ENCODE results near the gene ERGIC1. TPM values are rescaled to one million over a fixed set of nuclear protein-coding genes. Genes with fewer than 3 reads are reported as not detected.

ERGIC1 gene
- total RNA-seq, 4 donors from 2014 or later: 54.4 to 108 (median 88.0) TPM

DNA sequence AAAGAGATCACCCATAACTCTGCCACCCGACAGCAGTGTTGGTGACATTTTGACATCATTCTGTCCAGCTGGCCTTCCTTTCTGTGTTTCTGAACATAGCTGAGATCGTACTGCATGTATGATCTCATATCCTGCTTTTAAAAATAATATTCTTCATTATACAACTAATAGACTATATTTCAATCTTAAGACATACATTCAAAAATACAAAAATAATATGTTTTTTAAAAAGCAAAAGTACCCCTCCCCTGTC, 77.5 kb downstream of the ERGIC1 start:
- DNase-seq (no peak), ATAC-seq (no peak)
- H3K4me1 ChIP-seq: peaks cover 2 to 8% of the 10 kb centered on the region in 2 donors
- H3K27me3 ChIP-seq: no peaks in the 10 kb centered on the region
- H3K27ac ChIP-seq: peak overlapping the region; percentile 21 to 57 (median 38)
- in situ Hi-C loops (cut with MboI; ENCODE audit: low sequenced_read_pairs in 4 of 4) (no loop called here), intact Hi-C loops (cut with DNase I; ENCODE audit: low total_unique reads) (no loop called here)
- TF ChIP-seq, protein P1, sequence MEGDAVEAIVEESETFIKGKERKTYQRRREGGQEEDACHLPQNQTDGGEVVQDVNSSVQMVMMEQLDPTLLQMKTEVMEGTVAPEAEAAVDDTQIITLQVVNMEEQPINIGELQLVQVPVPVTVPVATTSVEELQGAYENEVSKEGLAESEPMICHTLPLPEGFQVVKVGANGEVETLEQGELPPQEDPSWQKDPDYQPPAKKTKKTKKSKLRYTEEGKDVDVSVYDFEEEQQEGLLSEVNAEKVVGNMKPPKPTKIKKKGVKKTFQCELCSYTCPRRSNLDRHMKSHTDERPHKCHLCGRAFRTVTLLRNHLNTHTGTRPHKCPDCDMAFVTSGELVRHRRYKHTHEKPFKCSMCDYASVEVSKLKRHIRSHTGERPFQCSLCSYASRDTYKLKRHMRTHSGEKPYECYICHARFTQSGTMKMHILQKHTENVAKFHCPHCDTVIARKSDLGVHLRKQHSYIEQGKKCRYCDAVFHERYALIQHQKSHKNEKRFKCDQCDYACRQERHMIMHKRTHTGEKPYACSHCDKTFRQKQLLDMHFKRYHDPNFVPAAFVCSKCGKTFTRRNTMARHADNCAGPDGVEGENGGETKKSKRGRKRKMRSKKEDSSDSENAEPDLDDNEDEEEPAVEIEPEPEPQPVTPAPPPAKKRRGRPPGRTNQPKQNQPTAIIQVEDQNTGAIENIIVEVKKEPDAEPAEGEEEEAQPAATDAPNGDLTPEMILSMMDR (IDR thresholded peaks at IDR 0.05 in 4 of 5, conservative IDR thresholded peaks at IDR 0.05 in 1 of 5): no peak
- no peak for TF ChIP-seq POLR2A (IDR thresholded peaks at IDR 0.05)
- no peak overlapping the region for H3K4me3 ChIP-seq
- peaks cover 0 to 44% of the 10 kb centered on the region in 2 donors for H3K36me3 ChIP-seq
- no peaks in the 10 kb centered on the region for H3K9me3 ChIP-seq

DNA sequence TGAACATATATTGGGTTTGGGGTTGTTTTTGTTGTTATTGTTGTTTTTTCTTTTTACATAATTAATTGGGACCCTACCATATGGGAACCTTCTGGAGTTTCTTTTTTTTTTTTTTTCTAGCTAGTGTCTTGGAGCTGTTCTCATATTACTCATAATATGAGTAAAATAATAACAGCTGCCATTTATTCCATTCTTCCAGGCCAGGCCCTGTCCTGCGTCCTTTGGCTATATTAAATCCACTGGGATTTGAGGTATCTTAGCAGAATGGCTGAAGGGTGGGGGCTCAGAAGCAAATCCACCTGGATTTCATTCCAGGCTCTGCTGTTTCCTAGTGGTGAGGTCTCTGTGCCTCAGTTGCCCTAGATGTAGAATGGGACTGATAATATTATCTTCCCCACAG, 77.9 kb downstream of the ERGIC1 start:
- DNase-seq: no peak
- intact Hi-C loops (cut with DNase I; ENCODE audit: low total_unique reads) (no loop called here), in situ Hi-C loops (cut with MboI; ENCODE audit: low sequenced_read_pairs in 4 of 4) (no loop called here)
- Histone ChIP-seq H3K4me3 (no peak overlapping the region), H3K9me3 (no peaks in the 10 kb centered on the region), H3K27me3 (no peaks in the 10 kb centered on the region), H3K4me1 (peaks cover 0 to 8% of the 10 kb centered on the region in 2 donors), H3K27ac (peak overlapping the region in 3 of 4 donors; percentile 21 to 57 (median 24)), H3K36me3 (peaks cover 0 to 44% of the 10 kb centered on the region in 2 donors)
- TF ChIP-seq, protein P1 (IDR thresholded peaks at IDR 0.05 in 4 of 5, conservative IDR thresholded peaks at IDR 0.05 in 1 of 5): no peak
- no peak for TF ChIP-seq POLR2A (IDR thresholded peaks at IDR 0.05)
- no peak for ATAC-seq

DNA sequence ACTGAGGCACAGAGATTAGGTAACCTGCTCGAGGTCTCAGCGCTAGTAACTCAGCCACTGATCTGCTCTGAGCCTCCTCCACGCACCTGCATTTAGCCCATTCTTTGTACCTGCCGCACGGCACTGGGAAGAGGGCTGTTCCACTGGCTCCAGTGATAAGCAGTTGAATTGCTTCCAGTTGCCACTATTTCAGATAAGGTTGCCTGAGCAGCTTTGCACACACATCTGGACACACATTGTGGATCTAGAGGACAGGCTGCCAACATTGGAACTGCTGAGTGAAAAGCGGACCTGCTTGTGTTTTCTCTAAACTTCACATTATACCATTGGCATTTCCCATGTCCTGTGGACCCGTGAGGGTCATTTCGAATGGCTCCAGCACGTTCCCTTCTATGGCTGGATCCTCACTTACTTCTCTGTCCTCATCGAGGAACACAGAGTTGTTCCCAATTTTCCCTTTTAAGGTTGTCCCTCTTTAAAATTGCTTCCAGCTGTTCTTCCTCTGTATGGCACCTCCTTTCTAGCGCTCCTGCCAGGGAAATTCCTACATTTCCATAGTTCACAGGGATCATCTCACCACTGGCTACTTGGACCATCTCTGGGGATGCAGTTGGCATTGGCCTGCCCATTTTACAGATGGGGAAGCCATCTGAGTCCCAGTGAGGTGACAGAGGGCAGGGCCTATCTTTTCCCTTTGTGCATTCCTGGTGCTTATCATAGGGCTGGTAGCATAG, 79.2 kb downstream of the ERGIC1 start:
- intact Hi-C loops (cut with DNase I; ENCODE audit: low total_unique reads): no loop called here
- H3K36me3 ChIP-seq: peaks cover 0 to 44% of the 10 kb centered on the region in 2 donors
- H3K9me3 ChIP-seq: no peaks in the 10 kb centered on the region
- H3K4me3 ChIP-seq: no peak overlapping the region
- TF ChIP-seq POLR2A (IDR thresholded peaks at IDR 0.05): no peak
- TF ChIP-seq, protein P1 (IDR thresholded peaks at IDR 0.05 in 4 of 5, conservative IDR thresholded peaks at IDR 0.05 in 1 of 5): no peak
- peaks cover 0 to 8% of the 10 kb centered on the region in 2 donors for H3K4me1 ChIP-seq
- in situ Hi-C loops (cut with MboI; ENCODE audit: low sequenced_read_pairs in 4 of 4): no loop called here
- ATAC-seq (no peak), DNase-seq (no peak)
- no peaks in the 10 kb centered on the region for H3K27me3 ChIP-seq
- H3K27ac ChIP-seq: no peak overlapping the region

DNA sequence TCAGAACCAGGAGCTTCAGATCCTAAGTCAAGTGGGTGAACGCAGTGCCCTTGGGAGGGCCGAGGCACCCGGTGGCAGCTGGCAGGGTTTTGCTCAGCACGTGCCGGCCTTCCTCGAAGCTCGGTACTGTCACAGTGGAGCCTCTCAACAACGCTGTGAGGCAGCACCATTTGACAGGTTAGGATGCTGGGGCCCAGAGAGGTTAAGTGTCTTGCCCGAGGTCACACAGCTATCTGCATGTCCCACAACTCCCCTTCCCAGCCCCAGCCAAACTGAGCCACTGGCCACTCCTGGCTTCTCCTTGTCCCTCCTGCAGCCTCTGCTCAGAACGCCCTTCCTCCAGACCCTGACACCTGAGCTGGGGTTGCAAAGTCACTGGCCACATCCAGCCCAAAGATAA, 81.5 kb downstream of the ERGIC1 start:
- Histone ChIP-seq H3K27me3 (no peaks in the 10 kb centered on the region), H3K36me3 (peaks cover 0 to 44% of the 10 kb centered on the region in 2 donors), H3K4me3 (no peak overlapping the region), H3K9me3 (no peaks in the 10 kb centered on the region), H3K4me1 (peaks cover 7 to 20% of the 10 kb centered on the region in 2 donors), H3K27ac (no peak overlapping the region)
- DNase-seq (no peak), ATAC-seq (no peak)
- no peak for TF ChIP-seq POLR2A (IDR thresholded peaks at IDR 0.05)
- TF ChIP-seq, protein P1 (IDR thresholded peaks at IDR 0.05 in 4 of 5, conservative IDR thresholded peaks at IDR 0.05 in 1 of 5): no peak
- intact Hi-C loops (cut with DNase I; ENCODE audit: low total_unique reads): no loop called here
- in situ Hi-C loops (cut with MboI; ENCODE audit: low sequenced_read_pairs in 4 of 4): no loop called here
